ENCODE data around the gene TUBA1C. TPM values are rescaled to one million over a fixed set of nuclear protein-coding genes. Genes with fewer than 3 reads are reported as not detected.

TUBA1C gene
- polyA plus RNA-seq, 1 of the 3 experiments (the other 2 are of a cell fraction) = 3.3 TPM

DNA sequence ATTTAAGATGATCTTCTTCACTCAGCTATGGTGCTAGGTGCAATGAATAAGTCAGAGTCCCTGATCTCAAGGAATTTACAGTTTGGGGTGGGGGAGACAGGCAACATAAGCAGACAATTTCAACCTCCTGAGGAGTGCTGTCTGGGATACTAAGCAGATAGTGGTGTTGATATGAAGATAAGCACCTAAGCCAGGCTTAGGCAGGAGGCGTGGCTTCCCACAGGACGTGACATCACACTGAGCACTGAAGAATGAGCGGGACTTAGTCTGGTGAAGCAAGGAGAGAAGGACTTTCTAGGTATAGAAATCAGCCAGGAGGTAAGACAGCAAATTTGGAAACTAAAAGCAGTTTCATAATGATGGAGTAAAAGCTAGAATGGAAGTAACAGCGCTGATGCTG, 36.9 kb downstream of the TUBA1C start:
- no peaks in the 10 kb centered on the region for H4K20me1 ChIP-seq (ENCODE audit: insufficient read depth)
- no peak overlapping the region for H2AFZ ChIP-seq (ENCODE audit: low read depth)
- CTCF ChIA-PET = interaction anchor here (1.8 to 29.6 kb wide), 4 partner anchors 7 to 46 kb away, joined by 4 to 658 read pairs (median 21); partner anchors contain the start of genes C1QL4 and PRPH
- H3K36me3 ChIP-seq (replicated peaks in 1 of 2; ENCODE audit: control insufficient read depth in 1 of 2, insufficient read depth in 2 of 2, low read length in 1 of 2) = no peaks in the 10 kb centered on the region
- H3K4me2 ChIP-seq = no peak overlapping the region
- POLR2A ChIA-PET = no interaction called here
- H3K9ac ChIP-seq = no peak overlapping the region
- no peak overlapping the region for H3K27ac ChIP-seq (ENCODE audit: low read depth in 2 of 2, low read length in 1 of 2)
- H3K9me3 ChIP-seq = no peaks in the 10 kb centered on the region
- no peaks in the 10 kb centered on the region for H3K79me2 ChIP-seq (ENCODE audit: insufficient read depth)
- no peak for DNase-seq
- H3F3A ChIP-seq (replicated peaks; ENCODE audit: insufficient read depth) = no peaks in the 10 kb centered on the region
- no peak overlapping the region for H3K4me3 ChIP-seq (ENCODE audit: low read depth in 2 of 2, low read length in 1 of 2)
- 90% methylated on average over 4 of the region's 4 CpGs for WGBS (ENCODE audit: low lambda C conversion rate)
- H3K9me2 ChIP-seq = no peaks in the 10 kb centered on the region
- peaks cover 0 to 6% of the 10 kb centered on the region in 2 experiments; a peak in 1 of 4 replicates for H3K4me1 ChIP-seq (ENCODE audit: control insufficient read depth in 1 of 2, insufficient read depth in 2 of 2, low read depth in 1 of 2, low read length in 1 of 2)
- TF ChIP-seq FOXJ3 (CRISPR knock-in tag; IDR thresholded peaks at IDR 0.05) (no peak), RAD21 (IDR thresholded peaks at IDR 0.05; ENCODE audit: low read length) (no peak), RFX5 (IDR thresholded peaks at IDR 0.05; ENCODE audit: low read length) (no peak), CHD2 (IDR thresholded peaks at IDR 0.05; ENCODE audit: low read length, partially characterized antibody) (no peak), POLR2AphosphoS5 (IDR thresholded peaks at IDR 0.05; ENCODE audit: low read depth, low read length) (no peak), JUND (IDR thresholded peaks at IDR 0.05) (no peak), ELF1 (IDR thresholded peaks at IDR 0.05) (no peak), TAF1 (IDR thresholded peaks at IDR 0.05; ENCODE audit: borderline replicate concordance, low read depth, low read length) (no peak), RCOR1 (IDR thresholded peaks at IDR 0.05; ENCODE audit: low read length) (no peak), NFIC (IDR thresholded peaks at IDR 0.05; ENCODE audit: borderline replicate concordance) (no peak), SMC3 (IDR thresholded peaks at IDR 0.05; ENCODE audit: low read depth, low read length) (no peak), GATA2 (CRISPR knock-in tag; IDR thresholded peaks at IDR 0.05) (no peak), FOXM1 (IDR thresholded peaks at IDR 0.05; ENCODE audit: low read depth) (no peak), YY1 (IDR thresholded peaks at IDR 0.05; ENCODE audit: low read depth) (no peak)
- TF ChIP-seq, protein P1, sequence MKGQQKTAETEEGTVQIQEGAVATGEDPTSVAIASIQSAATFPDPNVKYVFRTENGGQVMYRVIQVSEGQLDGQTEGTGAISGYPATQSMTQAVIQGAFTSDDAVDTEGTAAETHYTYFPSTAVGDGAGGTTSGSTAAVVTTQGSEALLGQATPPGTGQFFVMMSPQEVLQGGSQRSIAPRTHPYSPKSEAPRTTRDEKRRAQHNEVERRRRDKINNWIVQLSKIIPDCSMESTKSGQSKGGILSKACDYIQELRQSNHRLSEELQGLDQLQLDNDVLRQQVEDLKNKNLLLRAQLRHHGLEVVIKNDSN (IDR thresholded peaks at IDR 0.05; ENCODE audit: borderline replicate concordance, low read depth) = no peak
- TF ChIP-seq, protein P2, sequence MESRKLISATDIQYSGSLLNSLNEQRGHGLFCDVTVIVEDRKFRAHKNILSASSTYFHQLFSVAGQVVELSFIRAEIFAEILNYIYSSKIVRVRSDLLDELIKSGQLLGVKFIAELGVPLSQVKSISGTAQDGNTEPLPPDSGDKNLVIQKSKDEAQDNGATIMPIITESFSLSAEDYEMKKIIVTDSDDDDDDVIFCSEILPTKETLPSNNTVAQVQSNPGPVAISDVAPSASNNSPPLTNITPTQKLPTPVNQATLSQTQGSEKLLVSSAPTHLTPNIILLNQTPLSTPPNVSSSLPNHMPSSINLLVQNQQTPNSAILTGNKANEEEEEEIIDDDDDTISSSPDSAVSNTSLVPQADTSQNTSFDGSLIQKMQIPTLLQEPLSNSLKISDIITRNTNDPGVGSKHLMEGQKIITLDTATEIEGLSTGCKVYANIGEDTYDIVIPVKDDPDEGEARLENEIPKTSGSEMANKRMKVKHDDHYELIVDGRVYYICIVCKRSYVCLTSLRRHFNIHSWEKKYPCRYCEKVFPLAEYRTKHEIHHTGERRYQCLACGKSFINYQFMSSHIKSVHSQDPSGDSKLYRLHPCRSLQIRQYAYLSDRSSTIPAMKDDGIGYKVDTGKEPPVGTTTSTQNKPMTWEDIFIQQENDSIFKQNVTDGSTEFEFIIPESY (IDR thresholded peaks at IDR 0.05; ENCODE audit: borderline replicate concordance, low read depth) = no peak
- TF ChIP-seq, protein P3, sequence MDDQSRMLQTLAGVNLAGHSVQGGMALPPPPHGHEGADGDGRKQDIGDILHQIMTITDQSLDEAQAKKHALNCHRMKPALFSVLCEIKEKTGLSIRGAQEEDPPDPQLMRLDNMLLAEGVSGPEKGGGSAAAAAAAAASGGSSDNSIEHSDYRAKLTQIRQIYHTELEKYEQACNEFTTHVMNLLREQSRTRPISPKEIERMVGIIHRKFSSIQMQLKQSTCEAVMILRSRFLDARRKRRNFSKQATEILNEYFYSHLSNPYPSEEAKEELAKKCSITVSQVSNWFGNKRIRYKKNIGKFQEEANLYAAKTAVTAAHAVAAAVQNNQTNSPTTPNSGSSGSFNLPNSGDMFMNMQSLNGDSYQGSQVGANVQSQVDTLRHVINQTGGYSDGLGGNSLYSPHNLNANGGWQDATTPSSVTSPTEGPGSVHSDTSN (IDR thresholded peaks at IDR 0.05) = no peak
- TF ChIP-seq, protein P4, sequence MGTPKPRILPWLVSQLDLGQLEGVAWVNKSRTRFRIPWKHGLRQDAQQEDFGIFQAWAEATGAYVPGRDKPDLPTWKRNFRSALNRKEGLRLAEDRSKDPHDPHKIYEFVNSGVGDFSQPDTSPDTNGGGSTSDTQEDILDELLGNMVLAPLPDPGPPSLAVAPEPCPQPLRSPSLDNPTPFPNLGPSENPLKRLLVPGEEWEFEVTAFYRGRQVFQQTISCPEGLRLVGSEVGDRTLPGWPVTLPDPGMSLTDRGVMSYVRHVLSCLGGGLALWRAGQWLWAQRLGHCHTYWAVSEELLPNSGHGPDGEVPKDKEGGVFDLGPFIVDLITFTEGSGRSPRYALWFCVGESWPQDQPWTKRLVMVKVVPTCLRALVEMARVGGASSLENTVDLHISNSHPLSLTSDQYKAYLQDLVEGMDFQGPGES (IDR thresholded peaks at IDR 0.05; ENCODE audit: low read depth, low read length) = no peak
- TF ChIP-seq, protein P5, sequence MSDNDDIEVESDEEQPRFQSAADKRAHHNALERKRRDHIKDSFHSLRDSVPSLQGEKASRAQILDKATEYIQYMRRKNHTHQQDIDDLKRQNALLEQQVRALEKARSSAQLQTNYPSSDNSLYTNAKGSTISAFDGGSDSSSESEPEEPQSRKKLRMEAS (IDR thresholded peaks at IDR 0.05; ENCODE audit: low read depth) = no peak
- TF ChIP-seq, protein P6, sequence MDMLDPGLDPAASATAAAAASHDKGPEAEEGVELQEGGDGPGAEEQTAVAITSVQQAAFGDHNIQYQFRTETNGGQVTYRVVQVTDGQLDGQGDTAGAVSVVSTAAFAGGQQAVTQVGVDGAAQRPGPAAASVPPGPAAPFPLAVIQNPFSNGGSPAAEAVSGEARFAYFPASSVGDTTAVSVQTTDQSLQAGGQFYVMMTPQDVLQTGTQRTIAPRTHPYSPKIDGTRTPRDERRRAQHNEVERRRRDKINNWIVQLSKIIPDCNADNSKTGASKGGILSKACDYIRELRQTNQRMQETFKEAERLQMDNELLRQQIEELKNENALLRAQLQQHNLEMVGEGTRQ (IDR thresholded peaks at IDR 0.05; ENCODE audit: borderline replicate concordance, low read depth, low read length) = no peak
- H3K27me3 ChIP-seq (ENCODE audit: insufficient read depth) = no peaks in the 10 kb centered on the region

All from SK-N-SH (cell line).